Measurements from ENCODE around the gene PXMP4.

Gene PXMP4

DNA sequence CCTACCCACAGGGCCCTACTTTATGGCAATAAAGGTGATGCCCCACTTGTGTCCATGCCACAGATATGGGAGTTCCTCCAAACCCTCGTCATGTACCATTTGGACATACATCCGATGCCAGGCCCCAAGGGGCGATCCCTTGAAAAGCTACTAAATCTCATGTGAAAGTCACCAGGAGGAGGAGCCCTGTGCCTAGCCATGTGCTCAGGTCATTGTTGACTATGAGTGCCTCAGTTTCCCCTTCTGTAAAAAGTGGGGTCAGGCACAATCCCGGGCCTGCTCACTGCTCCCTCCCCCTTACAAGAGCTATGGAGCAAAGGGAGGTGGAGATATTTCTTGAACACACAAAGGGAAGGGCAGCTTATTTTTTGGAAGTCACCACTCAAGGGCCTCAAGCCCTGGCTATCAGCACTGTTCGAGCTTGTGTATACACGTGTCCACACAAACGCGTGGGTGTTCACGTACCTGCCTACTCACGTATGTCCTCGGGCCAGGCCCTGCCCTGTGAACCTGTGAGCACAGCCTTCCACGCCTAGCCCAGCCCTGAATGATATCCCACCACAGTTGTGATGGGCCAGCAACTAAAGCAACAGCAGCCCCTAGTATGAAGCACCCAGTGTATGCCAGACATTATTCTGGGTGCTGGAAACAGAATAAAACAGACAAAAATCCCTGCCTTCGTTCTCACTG is 51.5 kb downstream of the PXMP4 start:
- no peak for DNase-seq (ENCODE audit: low read depth)

DNA sequence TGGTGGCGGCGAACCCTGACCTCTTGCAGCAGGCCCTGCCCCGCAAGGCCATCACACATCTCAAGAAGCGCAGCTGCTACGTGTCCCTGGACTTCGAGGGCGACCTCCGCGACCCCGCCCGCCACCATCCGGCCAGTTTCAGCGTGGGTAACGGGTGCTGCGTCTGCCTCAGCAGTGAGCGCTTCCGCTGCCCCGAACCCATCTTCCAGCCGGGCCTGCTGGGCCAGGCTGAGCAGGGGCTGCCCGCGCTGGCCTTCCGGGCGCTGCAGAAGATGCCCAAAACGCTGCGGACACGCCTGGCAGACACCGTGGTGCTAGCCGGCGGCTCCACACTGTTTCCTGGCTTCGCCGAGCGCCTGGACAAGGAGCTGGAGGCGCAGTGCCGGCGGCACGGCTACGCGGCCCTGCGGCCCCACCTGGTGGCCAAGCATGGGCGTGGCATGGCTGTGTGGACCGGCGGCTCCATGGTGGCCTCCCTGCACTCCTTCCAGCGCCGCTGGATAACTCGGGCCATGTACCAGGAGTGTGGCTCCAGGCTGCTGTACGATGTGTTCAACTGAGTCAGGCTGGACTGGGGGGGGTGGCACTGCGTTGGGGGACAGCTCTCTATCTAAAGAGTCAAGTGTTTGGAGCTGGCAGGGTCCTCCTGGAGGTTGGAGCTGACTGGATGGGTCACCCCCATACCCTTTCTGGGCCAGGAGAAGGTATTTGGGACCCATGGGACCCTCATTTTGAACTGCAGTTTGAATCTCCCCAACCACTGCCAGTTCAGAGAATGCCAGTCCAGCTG is 52.2 kb downstream of the PXMP4 start:
- DNase-seq (ENCODE audit: low read depth), result peak; percentile 60

GRCh38 chr20:33667245-33667675 is 52.9 kb downstream of the PXMP4 start:
- no peak for DNase-seq (ENCODE audit: low read depth)

DNA sequence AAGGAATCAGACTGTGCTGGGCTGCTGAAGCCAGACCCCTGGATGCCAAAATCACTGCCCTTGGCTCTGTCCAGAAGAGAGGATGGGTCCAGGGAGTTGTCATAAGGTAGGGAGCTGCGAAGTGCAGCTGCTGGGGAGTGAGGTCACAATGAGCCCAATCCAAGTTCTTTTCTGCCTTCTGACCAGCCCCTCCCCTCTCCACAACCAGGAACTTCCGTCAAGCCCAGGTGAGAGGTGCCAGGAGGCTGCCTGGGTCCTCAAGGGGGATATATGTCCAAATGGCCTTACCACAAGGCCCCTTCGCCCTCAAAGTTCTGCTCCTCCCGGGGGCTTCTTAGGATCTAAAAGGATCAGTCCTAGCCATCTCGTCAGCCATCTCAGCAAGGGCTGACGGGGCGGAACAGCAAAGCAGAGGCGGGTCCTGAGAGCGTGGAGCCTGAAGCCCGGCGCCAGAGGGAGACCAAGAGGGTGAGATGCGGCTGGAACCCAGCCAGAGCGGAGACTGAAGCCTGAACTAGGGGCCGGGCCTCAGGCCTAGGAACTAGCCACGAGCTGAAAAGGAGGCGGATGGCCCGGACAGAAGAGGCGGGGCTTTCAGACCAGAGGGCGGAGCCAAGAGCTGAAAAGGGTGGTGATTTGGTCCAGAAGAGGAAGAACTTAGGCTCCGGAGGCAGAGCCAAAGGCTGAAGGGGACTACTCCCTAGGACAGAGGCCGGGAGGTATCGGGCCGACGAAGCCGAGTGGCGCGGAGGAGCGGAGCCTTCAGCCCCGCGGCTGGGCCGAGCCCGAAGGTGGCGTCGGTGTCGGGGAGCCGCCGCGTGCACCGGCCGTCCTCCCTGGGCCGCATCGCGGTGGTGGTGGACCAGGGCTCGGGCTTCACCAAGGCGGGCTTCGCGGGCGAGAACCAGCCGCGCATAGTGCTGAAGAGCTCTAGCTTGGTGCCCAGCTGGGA is 53.5 kb downstream of the PXMP4 start, which contains the start of gene ACTL10:
ACTL10 (plus strand) TSS at position 651 of the 952 bp plus-strand sequence. CDS start 555 bp downstream, outside the sequence.
- DNase-seq (ENCODE audit: low read depth), result peak; percentile 61

GRCh38 chr20:33664762-33665144 is 55.4 kb downstream of the PXMP4 start:
- no peak for DNase-seq (ENCODE audit: low read depth)

- DNase-seq (ENCODE audit: low read depth), result no peak
Measured at GRCh38 chr20:33664085-33664761, 55.9 kb downstream of the PXMP4 start.

DNA sequence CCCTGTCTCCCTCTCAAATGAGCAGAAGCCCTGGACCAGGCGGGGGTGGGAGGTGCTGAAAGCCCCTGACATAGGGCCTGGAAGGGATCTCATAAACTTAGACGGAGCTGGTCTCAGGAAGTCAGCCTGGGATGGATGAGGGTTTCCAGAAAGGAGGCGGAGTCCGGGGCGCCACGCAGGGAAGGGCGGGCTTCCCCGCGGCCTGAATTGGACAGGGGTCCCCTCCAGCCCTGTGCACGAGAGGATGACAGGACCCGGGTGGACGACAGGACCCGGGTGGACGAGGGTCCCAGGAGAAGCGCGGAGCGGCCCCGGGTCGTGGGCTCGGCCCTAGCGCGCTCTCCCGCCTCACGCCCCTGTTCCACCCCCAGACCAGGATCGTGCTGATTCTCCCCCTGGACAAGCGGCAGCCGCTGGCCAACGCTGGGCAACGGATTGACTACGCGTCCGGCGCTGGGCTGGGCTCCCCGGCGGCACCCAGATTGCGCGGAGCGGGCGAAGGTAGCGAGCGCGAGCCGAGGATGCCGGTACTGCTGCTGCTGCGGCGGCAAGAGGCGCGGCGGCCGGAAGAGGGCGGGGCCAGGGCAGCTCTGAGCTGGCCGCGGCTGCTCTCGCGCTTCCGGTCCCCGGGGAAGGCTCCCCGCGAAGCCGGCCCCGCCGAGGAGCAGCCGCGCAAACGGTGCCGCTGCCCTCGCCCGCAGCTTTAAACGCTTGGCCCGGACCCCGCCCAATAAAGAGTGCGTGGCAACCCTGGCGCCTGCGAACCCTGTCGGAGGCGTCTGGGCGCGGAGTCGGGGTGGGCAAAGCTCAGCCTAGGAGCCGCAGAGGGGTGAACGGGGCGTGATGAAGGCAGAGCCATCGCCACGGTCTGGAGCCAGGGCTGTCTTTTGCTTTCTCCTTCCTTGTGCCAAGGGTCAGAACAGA is 56.7 kb downstream of the PXMP4 start:
- peak; percentile 76 for DNase-seq (ENCODE audit: low read depth)

DNA sequence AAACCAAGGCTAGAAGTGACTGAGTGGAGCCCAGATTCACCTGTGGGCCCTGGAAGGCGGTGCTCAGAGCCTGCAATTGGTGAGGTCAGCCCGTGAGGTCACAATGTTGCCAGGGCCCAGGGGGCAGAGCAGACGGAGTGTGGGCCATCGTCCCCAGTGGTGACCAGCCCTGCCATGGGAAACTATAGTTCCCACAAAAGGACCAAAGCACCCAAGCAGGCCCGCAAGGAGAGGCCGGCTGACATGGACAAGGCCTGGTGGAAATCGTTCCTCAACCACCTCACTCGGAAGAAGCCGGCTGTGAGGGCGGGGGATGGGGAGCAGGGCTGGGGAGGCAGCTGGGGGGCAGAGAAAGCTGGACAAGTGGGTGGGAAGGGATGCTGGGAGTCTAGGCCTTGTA is 57.9 kb downstream of the PXMP4 start, which contains the start of gene C20orf144:
C20orf144 (plus strand) TSS at position 156 of the 400 bp plus-strand sequence; CDS start at position 175, 19 bp downstream.
- no peak for DNase-seq (ENCODE audit: low read depth)

DNA sequence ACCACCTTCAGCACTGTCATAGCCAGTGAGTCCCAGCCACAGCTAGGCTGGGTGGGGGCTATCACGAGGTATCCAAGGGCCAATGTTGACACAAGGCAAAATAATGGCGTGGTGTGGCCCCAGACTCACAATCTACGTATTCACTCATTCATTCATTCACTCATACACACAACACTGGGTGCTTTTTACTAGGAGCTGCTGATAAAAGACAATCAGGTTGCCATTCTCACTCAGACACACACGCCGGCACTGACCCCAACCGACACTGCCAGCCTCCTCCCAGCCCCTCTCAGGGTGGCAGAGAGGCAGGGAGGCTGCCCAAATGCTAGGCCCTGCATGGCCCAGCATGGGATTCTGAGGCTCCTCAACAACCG is 59.4 kb downstream of the PXMP4 start:
- DNase-seq (ENCODE audit: low read depth), result no peak

- DNase-seq (ENCODE audit: low read depth), result no peak
Measured at GRCh38 chr20:33660035-33660684, 60.0 kb downstream of the PXMP4 start.

- DNase-seq (ENCODE audit: low read depth), result no peak
Measured at GRCh38 chr20:33659341-33660034, 60.6 kb downstream of the PXMP4 start.

DNA sequence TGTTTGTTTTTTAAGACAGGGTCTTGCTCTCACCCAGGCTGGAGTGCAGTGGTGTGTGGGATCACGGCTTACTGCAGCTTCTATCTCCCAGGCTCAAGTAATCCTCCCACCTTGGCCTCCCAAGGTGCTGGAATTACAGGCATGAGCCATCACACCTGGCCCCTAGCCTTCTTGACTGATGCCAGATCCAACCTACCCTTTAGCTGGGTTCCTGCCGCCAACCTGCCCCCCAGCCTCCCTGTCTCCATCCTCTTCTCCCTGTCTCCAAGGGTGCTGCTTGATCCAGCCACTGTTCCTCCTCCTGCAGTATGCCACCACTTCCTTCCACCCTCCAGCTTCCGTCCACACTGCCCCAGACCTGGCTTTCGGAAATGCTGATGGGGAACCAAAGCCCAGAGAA is 61.2 kb downstream of the PXMP4 start:
- no peak for DNase-seq (ENCODE audit: low read depth)

GRCh38 chr20:33658510-33658909 is 61.6 kb downstream of the PXMP4 start:
- DNase-seq (ENCODE audit: low read depth), result no peak

GRCh38 chr20:33657704-33658095 is 62.4 kb downstream of the PXMP4 start:
- DNase-seq (ENCODE audit: low read depth), result no peak

DNA sequence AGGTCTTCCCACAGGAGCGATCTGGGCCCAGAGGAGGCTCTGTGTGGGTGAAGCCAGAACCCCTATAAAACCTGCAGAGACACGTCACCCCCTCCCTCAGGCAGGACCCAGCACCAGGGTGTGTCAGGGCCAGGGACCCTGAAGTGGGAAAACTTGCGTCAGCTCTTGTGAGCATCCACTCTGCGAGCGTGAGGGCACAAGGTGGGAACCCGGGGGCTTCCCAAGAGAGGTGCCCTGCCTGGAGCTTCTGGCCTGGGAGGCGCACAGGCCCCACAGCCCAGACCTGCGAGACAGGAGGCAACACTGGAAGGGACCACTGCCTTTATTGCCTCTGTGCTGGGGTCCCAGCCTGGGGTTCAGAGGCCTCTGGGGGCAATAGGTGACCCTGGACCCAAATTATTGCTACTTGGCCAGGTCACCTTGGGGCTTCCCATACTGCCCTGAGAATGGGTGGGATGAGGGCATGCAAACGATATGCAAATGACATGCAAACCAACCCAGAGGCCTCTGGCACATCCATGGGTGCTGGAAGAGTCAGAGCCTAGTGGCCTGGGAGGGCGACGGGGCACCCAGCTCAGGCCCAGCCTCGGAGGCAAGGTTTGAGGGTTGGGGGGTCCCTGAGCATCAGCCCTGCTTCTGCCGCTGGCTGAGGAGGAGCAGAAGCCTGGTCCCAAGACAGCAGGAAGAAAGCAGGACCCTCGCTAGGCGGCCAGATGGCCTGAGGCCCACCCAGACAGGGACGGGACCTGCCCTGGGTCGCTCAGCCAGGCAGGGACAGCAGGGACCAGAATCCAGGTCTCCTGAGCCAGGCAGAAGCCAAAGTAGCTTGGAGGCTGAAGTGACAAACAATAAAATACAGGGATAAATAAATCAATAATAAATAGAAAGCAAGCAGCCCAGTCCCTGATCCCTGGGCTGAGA is 63.1 kb downstream of the PXMP4 start:
- no peak for DNase-seq (ENCODE audit: low read depth)

DNA sequence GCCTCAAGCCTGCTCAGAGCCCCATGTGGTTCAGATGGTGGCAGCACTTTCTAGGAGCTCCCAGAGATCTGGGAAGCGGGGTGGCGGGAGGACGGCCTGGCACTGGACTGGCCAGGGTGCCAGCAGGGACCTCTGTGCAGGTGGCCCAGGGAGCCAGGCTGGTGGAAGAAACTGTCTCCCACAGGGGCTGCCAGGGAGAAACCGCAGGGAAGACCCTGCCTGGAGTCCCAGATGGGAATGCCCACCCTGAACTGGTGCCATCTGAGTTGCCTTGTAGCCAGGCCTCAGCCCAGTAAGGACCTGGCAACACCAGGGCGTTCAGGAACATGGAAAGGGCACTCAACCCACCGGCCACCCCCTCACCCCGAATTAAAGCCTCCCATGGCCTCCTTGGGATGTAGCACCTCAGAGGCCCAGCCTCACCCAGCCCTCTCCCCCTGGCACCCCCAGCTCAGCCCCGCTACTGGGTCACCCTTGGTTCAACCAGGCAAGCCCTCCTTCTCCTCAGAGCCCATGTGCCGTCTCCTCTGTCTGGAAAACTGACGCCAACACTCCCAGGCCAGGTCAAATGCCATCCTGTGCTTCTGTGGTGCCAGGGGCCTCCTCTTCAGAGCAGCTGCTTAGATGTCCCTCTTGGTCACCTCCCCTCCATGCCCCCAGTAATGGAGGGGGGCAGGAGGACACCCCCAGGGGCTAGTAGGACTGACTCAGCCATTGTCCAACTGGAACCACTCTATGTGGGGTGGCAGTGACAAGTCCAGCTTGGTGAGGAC is 63.9 kb downstream of the PXMP4 start:
- no peak for DNase-seq (ENCODE audit: low read depth)

GRCh38 chr20:33655164-33655563 is 64.9 kb downstream of the PXMP4 start:
- no peak for DNase-seq (ENCODE audit: low read depth)

All from activated T-cell treated with anti-CD3 and anti-CD28 coated beads for 1 hour (primary cell).